Myocyte (in vitro differentiated cells): ENCODE data around the gene MACC1. TPM values are rescaled to one million over a fixed set of nuclear protein-coding genes. Genes with fewer than 3 reads are reported as not detected.
A peak's percentile ranks its signal among the peaks of the same experiment; 100 is the strongest.
"Not testable (repeated sequence)": the region's sequence is repeated elsewhere in the genome, so short reads cannot be mapped to it uniquely, and the experiment has no call there.

Source experiments
- DNase-seq: peaks from one replicate; pipeline ENCODE4 v3.0.0-alpha.2; 2012; ENCODE audit warnings: low read depth
- total RNA-seq: library from RNA; depleted of rRNA; stranded (reverse); fragments of >200 nt; gene quantifications from 2 replicates; pipeline ENCODE4 v1.2.3, GENCODE V29; 2014

The MACC1 gene
- total RNA-seq, 1 donor from 2014 or later: 0.05 TPM

GRCh38 chr7:20133803-20134202 lies 83.4 kb downstream of the MACC1 start:
- no peak for DNase-seq

GRCh38 chr7:20132585-20132984 lies 84.6 kb downstream of the MACC1 start:
- no peak for DNase-seq

- no peak for DNase-seq
Observed at GRCh38 chr7:20131776-20132175, 85.4 kb downstream of the MACC1 start.

- no peak for DNase-seq
Observed at GRCh38 chr7:20129920-20130319, 87.3 kb downstream of the MACC1 start.

- no peak for DNase-seq
Observed at GRCh38 chr7:20128001-20128400, 89.2 kb downstream of the MACC1 start.

- not testable (repeated sequence) for DNase-seq
Observed at GRCh38 chr7:20126060-20126459, 91.1 kb downstream of the MACC1 start.

- DNase-seq: not testable (repeated sequence)
Observed at GRCh38 chr7:20124087-20124486, 93.1 kb downstream of the MACC1 start.

GRCh38 chr7:20122653-20123316 lies 94.4 kb downstream of the MACC1 start:
- not testable (repeated sequence) for DNase-seq

GRCh38 chr7:20122073-20122472 lies 95.1 kb downstream of the MACC1 start:
- DNase-seq: no peak

GRCh38 chr7:20121404-20121803 lies 95.8 kb downstream of the MACC1 start:
- no peak for DNase-seq

GRCh38 chr7:20120611-20121168 lies 96.5 kb downstream of the MACC1 start:
- not testable (repeated sequence) for DNase-seq

GRCh38 chr7:20116869-20117268 lies 100.3 kb downstream of the MACC1 start:
- no peak for DNase-seq

GRCh38 chr7:20114468-20114867 lies 102.7 kb downstream of the MACC1 start:
- peak; percentile 68 for DNase-seq

- no peak for DNase-seq
Observed at GRCh38 chr7:20113427-20114027, 103.7 kb downstream of the MACC1 start.

- no peak for DNase-seq
Observed at GRCh38 chr7:20112696-20113095, 104.5 kb downstream of the MACC1 start.

- DNase-seq: no peak
Observed at GRCh38 chr7:20111821-20112542, 105.2 kb downstream of the MACC1 start.

GRCh38 chr7:20107582-20107981 lies 109.6 kb downstream of the MACC1 start:
- DNase-seq: no peak

- DNase-seq: no peak
Observed at GRCh38 chr7:20104696-20105095, 112.5 kb downstream of the MACC1 start.

- DNase-seq: no peak
Observed at GRCh38 chr7:20102982-20103381, 114.2 kb downstream of the MACC1 start.

GRCh38 chr7:20095862-20096261 lies 121.3 kb downstream of the MACC1 start:
- DNase-seq: no peak

GRCh38 chr7:20095436-20095835 lies 121.7 kb downstream of the MACC1 start:
- DNase-seq: no peak

GRCh38 chr7:20089431-20089830 lies 127.8 kb downstream of the MACC1 start:
- DNase-seq: no peak
